22Rv1 (cell line): ENCODE measurements around the gene AADACL3.
"Not testable (repeated sequence)": the region's sequence is repeated elsewhere in the genome, so short reads cannot be mapped to it uniquely, and the experiment has no call there.

Experiments used
- H3K27ac ChIP-seq: fragments of 450-650 bp; 2 replicates; pipeline ENCODE4 v1.5.1; 2017
- CTCF ChIP-seq: fragments of 450-650 bp; IDR thresholded peaks from 2 replicates; pipeline ENCODE4 v1.5.1; 2017; ENCODE audit warnings: mild to moderate bottlenecking
- ZFX ChIP-seq: fragments of 450-650 bp; IDR thresholded peaks from 2 replicates; pipeline ENCODE4 v1.6.1; 2017; ENCODE audit warnings: antibody characterized with exemption, borderline replicate concordance

AADACL3 gene

GRCh38 chr1:12715896-12716437 lies at the start of gene AADACL3:
AADACL3 (plus strand) TSS chr1:12716110; CDS start chr1:12716177, 67 bp downstream.
- no peak within 1 kb of the TSS for H3K27ac ChIP-seq
- TF ChIP-seq ZFX (no peak), CTCF (no peak)

- no peak for TF ChIP-seq CTCF
- TF ChIP-seq ZFX, result no peak
- no peak overlapping the region for H3K27ac ChIP-seq
These were observed 49.7 kb upstream of the AADACL3 start for GRCh38 chr1:12666141-12666735.

- TF ChIP-seq CTCF (no peak), ZFX (no peak)
- H3K27ac ChIP-seq, result no peak overlapping the region
These were observed 46.3 kb upstream of the AADACL3 start for GRCh38 chr1:12669529-12670068.

- TF ChIP-seq ZFX (no peak), CTCF (no peak)
These were observed 41.6 kb upstream of the AADACL3 start for GRCh38 chr1:12674358-12674757.

GRCh38 chr1:12676122-12676521 lies 39.8 kb upstream of the AADACL3 start:
- not testable (repeated sequence) for H3K27ac ChIP-seq

More at GRCh38 chr1:12674358-12674757, 41.6 kb upstream of the AADACL3 start:
- H3K27ac ChIP-seq, result no peak overlapping the region

GRCh38 chr1:12677565-12677964 lies 38.3 kb upstream of the AADACL3 start:
- H3K27ac ChIP-seq, result no peak overlapping the region

GRCh38 chr1:12678350-12678749 lies 37.6 kb upstream of the AADACL3 start:
- H3K27ac ChIP-seq, result no peak overlapping the region
- TF ChIP-seq CTCF (no peak), ZFX (no peak)

More at GRCh38 chr1:12677565-12677964, 38.3 kb upstream of the AADACL3 start:
- no peak for TF ChIP-seq ZFX
- TF ChIP-seq CTCF, result no peak

GRCh38 chr1:12678820-12679219 lies 37.1 kb upstream of the AADACL3 start:
- no peak for TF ChIP-seq CTCF
- TF ChIP-seq ZFX, result no peak

More at GRCh38 chr1:12678820-12679219, 37.1 kb upstream of the AADACL3 start:
- no peak overlapping the region for H3K27ac ChIP-seq
